SK-N-SH treated with all-trans-retinoic acid at 6 μM for 48 hours (cell line): Measurements from ENCODE around the gene RAB4A.

Experiments
- ATAC-seq: fragments of 200-7000 bp; cut with Tn5 transposase; 3 replicates; pipeline ENCODE4 v1.9.1; 2020; ENCODE audit warnings: mild to moderate bottlenecking, moderate library complexity
- ARNTL ChIP-seq: fragments of 450-650 bp; formaldehyde crosslinking; IDR thresholded peaks from 2 replicates; pipeline ENCODE4 v1.5.0; 2020; ENCODE audit warnings: low read depth, mild to moderate bottlenecking, moderate library complexity, borderline replicate concordance
- CREB5 ChIP-seq: fragments of 250-450 bp; sonication (Bioruptor Pico); IDR thresholded peaks from 2 replicates; pipeline ENCODE4 v1.5.1; 2020; ENCODE audit warnings: low read depth, mild to moderate bottlenecking, moderate library complexity
- CSDC2 ChIP-seq: fragments of 250-450 bp; sonication (Bioruptor Pico); IDR thresholded peaks from 2 replicates; pipeline ENCODE4 v1.5.0; 2020; ENCODE audit warnings: mild to moderate bottlenecking, moderate library complexity
- ESRRG ChIP-seq: fragments of 250-450 bp; sonication (Bioruptor Pico); IDR thresholded peaks from 2 replicates; pipeline ENCODE4 v1.6.1; 2021; ENCODE audit warnings: mild to moderate bottlenecking
- GLIS3 ChIP-seq: fragments of 250-450 bp; sonication (Bioruptor Pico); IDR thresholded peaks from 2 replicates; pipeline ENCODE4 v1.5.0; 2020; ENCODE audit warnings: mild to moderate bottlenecking, moderate library complexity
- ISL1 ChIP-seq: fragments of 250-450 bp; sonication (Bioruptor Pico); IDR thresholded peaks from 2 replicates; pipeline ENCODE4 v2.1.2; 2022; ENCODE audit warnings: mild to moderate bottlenecking, moderate library complexity
- OSR1 ChIP-seq: fragments of 250-450 bp; sonication (Bioruptor Pico); IDR thresholded peaks from 2 replicates; pipeline ENCODE4 v1.8.0; 2022; ENCODE audit warnings: moderate library complexity, mild to moderate bottlenecking, inconsistent platforms
- PATZ1 ChIP-seq: fragments of 250-450 bp; sonication (Bioruptor Pico); IDR thresholded peaks from 2 replicates; pipeline ENCODE4 v1.8.0; 2020; ENCODE audit warnings: mild to moderate bottlenecking, moderate library complexity, borderline replicate concordance
- PPARA ChIP-seq: fragments of 250-450 bp; sonication (Bioruptor Pico); IDR thresholded peaks from 2 replicates; pipeline ENCODE4 v1.5.0; 2020; ENCODE audit warnings: mild to moderate bottlenecking, borderline replicate concordance
- RARB ChIP-seq: fragments of 250-450 bp; sonication (Bioruptor Pico); IDR thresholded peaks from 2 replicates; pipeline ENCODE4 v1.8.0; 2021; ENCODE audit warnings: mild to moderate bottlenecking, moderate library complexity
- SNAI2 ChIP-seq: fragments of 250-450 bp; sonication (Bioruptor Pico); IDR thresholded peaks from 2 replicates; pipeline ENCODE4 v1.5.0; 2020; ENCODE audit warnings: mild to moderate bottlenecking, moderate library complexity
- TCF4 ChIP-seq: fragments of 250-450 bp; sonication (Bioruptor Pico); IDR thresholded peaks from 2 replicates; pipeline ENCODE4 v1.8.0; 2021; ENCODE audit warnings: mild to moderate bottlenecking, moderate library complexity, borderline replicate concordance
- TOX ChIP-seq: fragments of 250-450 bp; sonication (Bioruptor Pico); IDR thresholded peaks from 2 replicates; pipeline ENCODE4 v1.8.0; 2021; ENCODE audit warnings: mild to moderate bottlenecking, moderate library complexity, borderline replicate concordance
- ZC3H10 ChIP-seq: fragments of 250-450 bp; sonication (Bioruptor Pico); IDR thresholded peaks from 2 replicates; pipeline ENCODE4 v1.5.1; 2021; ENCODE audit warnings: mild to moderate bottlenecking, moderate library complexity
- ZNF565 ChIP-seq: fragments of 450-650 bp; formaldehyde crosslinking; conservative IDR thresholded peaks from 2 replicates; pipeline ENCODE4 v1.5.0; 2020; ENCODE audit warnings: low read depth, mild to moderate bottlenecking, moderate library complexity
- ZNF8 ChIP-seq: fragments of 450-650 bp; formaldehyde crosslinking; IDR thresholded peaks from 2 replicates; pipeline ENCODE4 v1.5.0; 2020; ENCODE audit warnings: mild to moderate bottlenecking, moderate library complexity
- TF ChIP-seq, protein P1 (sequence below): fragments of 250-450 bp; sonication (Bioruptor Pico); IDR thresholded peaks from 2 replicates; pipeline ENCODE4 v1.5.1; 2021; ENCODE audit warnings: mild to moderate bottlenecking, moderate library complexity
- TF ChIP-seq, protein P2 (sequence below): fragments of 250-450 bp; sonication (Bioruptor Pico); IDR thresholded peaks from 2 replicates; pipeline ENCODE4 v1.5.0; 2020; ENCODE audit warnings: mild to moderate bottlenecking, moderate library complexity

The RAB4A gene

DNA sequence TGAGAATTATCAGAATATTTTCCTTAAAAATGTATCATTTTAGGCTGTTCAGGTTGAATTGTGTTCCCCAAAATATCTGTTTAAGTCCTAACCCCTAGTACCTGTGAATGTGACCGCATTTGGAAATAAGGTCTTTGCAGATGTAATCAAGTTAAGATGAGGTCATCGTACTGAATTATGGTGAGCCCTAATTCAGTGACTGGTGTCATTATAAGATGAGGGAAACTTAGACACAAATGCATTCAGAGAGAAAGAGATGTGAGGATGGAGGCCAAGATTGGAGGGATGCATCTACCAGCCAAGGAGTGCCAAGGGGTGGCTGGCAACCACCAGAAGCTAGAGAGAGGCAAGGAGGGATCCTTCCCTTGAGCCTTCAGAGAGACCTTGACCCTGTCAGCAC lies 4.1 kb downstream of the RAB4A start:
- no peak for ATAC-seq
- TF ChIP-seq PPARA (no peak), ZNF565 (CRISPR knock-in tag) (no peak), GLIS3 (no peak), ZC3H10 (CRISPR knock-in tag) (no peak), TOX (CRISPR knock-in tag) (no peak), ISL1 (CRISPR knock-in tag) (no peak), OSR1 (CRISPR knock-in tag) (no peak), ARNTL (CRISPR knock-in tag) (no peak), CSDC2 (no peak), TCF4 (CRISPR knock-in tag) (no peak), RARB (CRISPR knock-in tag) (no peak), PATZ1 (no peak), SNAI2 (no peak), ESRRG (no peak)
- TF ChIP-seq, protein P1, sequence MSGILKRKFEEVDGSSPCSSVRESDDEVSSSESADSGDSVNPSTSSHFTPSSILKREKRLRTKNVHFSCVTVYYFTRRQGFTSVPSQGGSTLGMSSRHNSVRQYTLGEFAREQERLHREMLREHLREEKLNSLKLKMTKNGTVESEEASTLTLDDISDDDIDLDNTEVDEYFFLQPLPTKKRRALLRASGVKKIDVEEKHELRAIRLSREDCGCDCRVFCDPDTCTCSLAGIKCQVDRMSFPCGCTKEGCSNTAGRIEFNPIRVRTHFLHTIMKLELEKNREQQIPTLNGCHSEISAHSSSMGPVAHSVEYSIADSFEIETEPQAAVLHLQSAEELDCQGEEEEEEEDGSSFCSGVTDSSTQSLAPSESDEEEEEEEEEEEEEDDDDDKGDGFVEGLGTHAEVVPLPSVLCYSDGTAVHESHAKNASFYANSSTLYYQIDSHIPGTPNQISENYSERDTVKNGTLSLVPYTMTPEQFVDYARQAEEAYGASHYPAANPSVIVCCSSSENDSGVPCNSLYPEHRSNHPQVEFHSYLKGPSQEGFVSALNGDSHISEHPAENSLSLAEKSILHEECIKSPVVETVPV (CRISPR knock-in tag), result no peak
- TF ChIP-seq, protein P2, sequence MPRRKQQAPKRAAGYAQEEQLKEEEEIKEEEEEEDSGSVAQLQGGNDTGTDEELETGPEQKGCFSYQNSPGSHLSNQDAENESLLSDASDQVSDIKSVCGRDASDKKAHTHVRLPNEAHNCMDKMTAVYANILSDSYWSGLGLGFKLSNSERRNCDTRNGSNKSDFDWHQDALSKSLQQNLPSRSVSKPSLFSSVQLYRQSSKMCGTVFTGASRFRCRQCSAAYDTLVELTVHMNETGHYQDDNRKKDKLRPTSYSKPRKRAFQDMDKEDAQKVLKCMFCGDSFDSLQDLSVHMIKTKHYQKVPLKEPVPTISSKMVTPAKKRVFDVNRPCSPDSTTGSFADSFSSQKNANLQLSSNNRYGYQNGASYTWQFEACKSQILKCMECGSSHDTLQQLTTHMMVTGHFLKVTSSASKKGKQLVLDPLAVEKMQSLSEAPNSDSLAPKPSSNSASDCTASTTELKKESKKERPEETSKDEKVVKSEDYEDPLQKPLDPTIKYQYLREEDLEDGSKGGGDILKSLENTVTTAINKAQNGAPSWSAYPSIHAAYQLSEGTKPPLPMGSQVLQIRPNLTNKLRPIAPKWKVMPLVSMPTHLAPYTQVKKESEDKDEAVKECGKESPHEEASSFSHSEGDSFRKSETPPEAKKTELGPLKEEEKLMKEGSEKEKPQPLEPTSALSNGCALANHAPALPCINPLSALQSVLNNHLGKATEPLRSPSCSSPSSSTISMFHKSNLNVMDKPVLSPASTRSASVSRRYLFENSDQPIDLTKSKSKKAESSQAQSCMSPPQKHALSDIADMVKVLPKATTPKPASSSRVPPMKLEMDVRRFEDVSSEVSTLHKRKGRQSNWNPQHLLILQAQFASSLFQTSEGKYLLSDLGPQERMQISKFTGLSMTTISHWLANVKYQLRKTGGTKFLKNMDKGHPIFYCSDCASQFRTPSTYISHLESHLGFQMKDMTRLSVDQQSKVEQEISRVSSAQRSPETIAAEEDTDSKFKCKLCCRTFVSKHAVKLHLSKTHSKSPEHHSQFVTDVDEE (CRISPR knock-in tag), result no peak

- no peak for TF ChIP-seq ARNTL (CRISPR knock-in tag)
- no peak for TF ChIP-seq ISL1 (CRISPR knock-in tag)
- no peak for TF ChIP-seq ZC3H10 (CRISPR knock-in tag)
- TF ChIP-seq ESRRG, result no peak
- no peak for TF ChIP-seq ZNF565 (CRISPR knock-in tag)
- TF ChIP-seq TOX (CRISPR knock-in tag), result no peak
- no peak for ATAC-seq
These were observed 7.3 kb downstream of the RAB4A start for GRCh38 chr1:229278120-229278741.

GRCh38 chr1:229279242-229279641 lies 8.3 kb downstream of the RAB4A start:
- TF ChIP-seq, protein P2 (CRISPR knock-in tag), result no peak
- TF ChIP-seq CREB5 (CRISPR knock-in tag), result no peak
- no peak for TF ChIP-seq ZNF8 (CRISPR knock-in tag)
- TF ChIP-seq TCF4 (CRISPR knock-in tag), result no peak
- no peak for ATAC-seq
